Type B pancreatic cell (in vitro differentiated cells): Measurements from ENCODE around the gene FRMD4A. TPM values are rescaled to one million over a fixed set of nuclear protein-coding genes. Genes with fewer than 3 reads are reported as not detected.
A peak's percentile ranks its signal among the peaks of the same experiment; 100 is the strongest.

Experiments
- DNase-seq: peaks from one replicate; pipeline ENCODE4 v3.0.0; 2021; ENCODE audit warnings: mixed read lengths; ENCODE audit not compliant: unreplicated experiment; ENCODE audit errors: extremely low spot score
- H3K27ac Mint-ChIP-seq: 2 replicates; pipeline ENCODE4 v1.8.0; 2021; ENCODE audit warnings: mild to moderate bottlenecking, mixed read lengths
- H3K27me3 Mint-ChIP-seq: 2 replicates; pipeline ENCODE4 v1.8.0; 2021; ENCODE audit warnings: mixed read lengths
- H3K36me3 Mint-ChIP-seq: 2 replicates; pipeline ENCODE4 v1.8.0; 2021; ENCODE audit warnings: mixed read lengths
- H3K4me1 Mint-ChIP-seq: one replicate; pipeline ENCODE4 v1.8.0; 2021; ENCODE audit warnings: mixed read lengths; ENCODE audit not compliant: unreplicated experiment
- H3K4me3 Mint-ChIP-seq: 2 replicates; pipeline ENCODE4 v1.8.0; 2021; ENCODE audit warnings: mild to moderate bottlenecking, mixed read lengths
- H3K9me3 Mint-ChIP-seq: 2 replicates; pipeline ENCODE4 v1.8.0; 2021; ENCODE audit warnings: mixed read lengths
- total RNA-seq: library from RNA; stranded (reverse); gene quantifications from 2 replicates; pipeline ENCODE4 v1.2.1, GENCODE V29; 2021; ENCODE audit warnings: low replicate concordance
- TF ChIP-seq, protein P1 (sequence below): fragments of 200-600 bp; sonication (generic); conservative IDR thresholded peaks from 2 replicates; pipeline ENCODE4 v1.5.0; 2021; ENCODE audit warnings: antibody characterized with exemption, mild to moderate bottlenecking

The FRMD4A gene
- total RNA-seq, 1 donor from 2014 or later, result 88.9 TPM

DNA sequence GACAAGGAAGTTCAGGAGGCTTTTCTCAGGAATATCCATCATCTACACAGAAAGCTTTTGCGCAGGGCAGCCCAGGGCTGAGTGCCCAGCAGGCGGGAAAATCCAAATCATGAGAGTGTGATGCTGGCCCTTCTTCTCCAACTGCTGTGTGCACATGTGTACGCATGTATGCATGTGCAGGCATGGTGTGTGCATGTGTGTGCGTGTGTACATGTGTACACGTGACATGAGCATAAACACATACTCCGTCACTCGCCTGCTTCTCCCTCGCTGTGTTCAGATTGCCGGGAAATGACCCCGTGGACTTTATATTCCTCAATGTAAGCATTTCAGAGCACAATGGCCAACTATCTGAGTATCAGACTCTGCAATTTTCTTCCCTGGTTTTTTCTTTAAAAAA is 658.8 kb downstream of the FRMD4A start:
- H3K27ac Mint-ChIP-seq, result peak overlapping the region; percentile 42
- no peak for DNase-seq
- peak overlapping the region; percentile 73 for H3K4me3 Mint-ChIP-seq
- H3K27me3 Mint-ChIP-seq, result no peaks in the 10 kb centered on the region
- peaks cover 46% of the 10 kb centered on the region for H3K4me1 Mint-ChIP-seq
- H3K9me3 Mint-ChIP-seq, result no peaks in the 10 kb centered on the region
- peaks cover 50% of the 10 kb centered on the region for H3K36me3 Mint-ChIP-seq
- TF ChIP-seq, protein P1, sequence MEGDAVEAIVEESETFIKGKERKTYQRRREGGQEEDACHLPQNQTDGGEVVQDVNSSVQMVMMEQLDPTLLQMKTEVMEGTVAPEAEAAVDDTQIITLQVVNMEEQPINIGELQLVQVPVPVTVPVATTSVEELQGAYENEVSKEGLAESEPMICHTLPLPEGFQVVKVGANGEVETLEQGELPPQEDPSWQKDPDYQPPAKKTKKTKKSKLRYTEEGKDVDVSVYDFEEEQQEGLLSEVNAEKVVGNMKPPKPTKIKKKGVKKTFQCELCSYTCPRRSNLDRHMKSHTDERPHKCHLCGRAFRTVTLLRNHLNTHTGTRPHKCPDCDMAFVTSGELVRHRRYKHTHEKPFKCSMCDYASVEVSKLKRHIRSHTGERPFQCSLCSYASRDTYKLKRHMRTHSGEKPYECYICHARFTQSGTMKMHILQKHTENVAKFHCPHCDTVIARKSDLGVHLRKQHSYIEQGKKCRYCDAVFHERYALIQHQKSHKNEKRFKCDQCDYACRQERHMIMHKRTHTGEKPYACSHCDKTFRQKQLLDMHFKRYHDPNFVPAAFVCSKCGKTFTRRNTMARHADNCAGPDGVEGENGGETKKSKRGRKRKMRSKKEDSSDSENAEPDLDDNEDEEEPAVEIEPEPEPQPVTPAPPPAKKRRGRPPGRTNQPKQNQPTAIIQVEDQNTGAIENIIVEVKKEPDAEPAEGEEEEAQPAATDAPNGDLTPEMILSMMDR, result no peak

DNA sequence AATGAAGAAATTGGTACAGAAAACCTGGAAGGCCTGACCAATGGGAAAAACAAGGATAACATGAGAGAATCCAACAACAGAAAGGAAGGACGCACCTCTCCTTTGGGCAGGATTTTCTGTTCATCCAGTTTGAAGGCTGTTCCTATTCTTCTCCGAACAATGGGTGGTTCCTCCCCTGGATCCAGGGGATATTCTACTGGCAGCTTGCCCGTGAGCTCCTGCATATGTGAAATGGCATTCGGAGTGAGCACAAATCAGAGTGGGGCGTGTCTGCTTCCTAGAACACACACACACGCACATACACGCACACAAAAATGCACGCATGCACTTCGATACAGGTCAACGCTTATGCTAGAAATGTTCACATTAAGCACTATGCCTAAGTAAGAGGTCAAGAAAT is 660.4 kb downstream of the FRMD4A start:
- Mint-ChIP-seq H3K27me3 (no peaks in the 10 kb centered on the region), H3K4me1 (peaks cover 42% of the 10 kb centered on the region), H3K4me3 (no peak overlapping the region), H3K9me3 (no peaks in the 10 kb centered on the region), H3K27ac (no peak overlapping the region), H3K36me3 (peaks cover 50% of the 10 kb centered on the region)
- TF ChIP-seq, protein P1, result no peak
- DNase-seq, result no peak

DNA sequence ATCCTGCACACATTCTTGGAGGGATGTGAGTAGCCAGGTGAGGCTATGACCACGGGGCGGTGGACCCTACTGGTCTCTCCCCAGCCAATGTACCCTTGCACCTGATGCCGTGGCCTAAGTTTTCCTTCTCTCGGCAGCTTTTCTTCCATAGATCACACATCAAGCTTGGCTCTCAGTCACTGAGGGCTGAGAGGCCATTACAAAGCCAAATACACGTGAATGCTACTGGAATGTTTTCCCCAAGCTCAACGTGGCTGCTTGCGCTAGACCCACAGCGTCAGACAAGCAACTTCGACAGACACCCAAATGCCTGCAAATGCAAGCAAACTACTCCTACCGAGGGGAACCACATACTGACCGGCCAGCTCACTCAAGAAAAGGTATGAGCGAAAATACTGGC is 660.8 kb downstream of the FRMD4A start:
- peaks cover 52% of the 10 kb centered on the region for H3K36me3 Mint-ChIP-seq
- TF ChIP-seq, protein P1, result no peak
- H3K4me1 Mint-ChIP-seq, result peaks cover 42% of the 10 kb centered on the region
- no peaks in the 10 kb centered on the region for H3K27me3 Mint-ChIP-seq
- no peaks in the 10 kb centered on the region for H3K9me3 Mint-ChIP-seq
- H3K4me3 Mint-ChIP-seq, result no peak overlapping the region
- H3K27ac Mint-ChIP-seq, result peak overlapping the region; percentile 34
- no peak for DNase-seq

DNA sequence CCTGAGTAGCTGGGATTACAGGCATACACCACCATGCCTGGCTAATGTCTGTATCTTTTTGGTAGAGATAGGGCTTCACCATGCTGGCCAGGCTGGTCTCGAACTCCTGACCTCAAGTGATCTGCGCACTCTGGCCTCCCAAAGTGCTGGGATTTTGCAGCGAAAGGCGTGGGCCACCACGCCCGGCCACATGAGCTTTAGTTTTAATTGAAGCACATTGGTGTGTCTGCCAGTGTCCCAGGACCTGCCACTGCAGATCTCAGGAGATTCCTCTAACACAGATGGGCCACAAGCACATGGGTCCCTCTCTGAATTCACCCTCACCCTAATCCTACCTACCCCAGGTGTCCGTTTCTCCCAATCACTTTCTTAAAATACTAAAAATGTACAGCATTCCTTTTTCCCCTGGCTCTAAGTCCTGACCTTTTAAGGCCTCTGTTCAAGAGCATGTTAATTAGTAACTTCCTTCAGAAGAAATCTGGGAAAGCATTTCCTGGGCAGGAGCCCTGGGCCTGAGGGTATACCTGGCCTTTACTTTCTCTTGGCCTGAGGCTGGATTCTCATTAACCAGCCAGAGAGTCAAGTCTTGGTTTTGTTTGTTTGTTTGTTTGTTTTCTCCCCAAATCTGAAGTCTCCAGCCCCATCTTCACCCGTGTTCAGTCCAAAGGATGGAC is 661.4 kb downstream of the FRMD4A start:
- H3K27me3 Mint-ChIP-seq, result no peaks in the 10 kb centered on the region
- H3K4me3 Mint-ChIP-seq, result no peak overlapping the region
- DNase-seq, result no peak
- H3K36me3 Mint-ChIP-seq, result peaks cover 48% of the 10 kb centered on the region
- H3K4me1 Mint-ChIP-seq, result peaks cover 36% of the 10 kb centered on the region
- TF ChIP-seq, protein P1, result no peak
- no peaks in the 10 kb centered on the region for H3K9me3 Mint-ChIP-seq
- no peak overlapping the region for H3K27ac Mint-ChIP-seq

DNA sequence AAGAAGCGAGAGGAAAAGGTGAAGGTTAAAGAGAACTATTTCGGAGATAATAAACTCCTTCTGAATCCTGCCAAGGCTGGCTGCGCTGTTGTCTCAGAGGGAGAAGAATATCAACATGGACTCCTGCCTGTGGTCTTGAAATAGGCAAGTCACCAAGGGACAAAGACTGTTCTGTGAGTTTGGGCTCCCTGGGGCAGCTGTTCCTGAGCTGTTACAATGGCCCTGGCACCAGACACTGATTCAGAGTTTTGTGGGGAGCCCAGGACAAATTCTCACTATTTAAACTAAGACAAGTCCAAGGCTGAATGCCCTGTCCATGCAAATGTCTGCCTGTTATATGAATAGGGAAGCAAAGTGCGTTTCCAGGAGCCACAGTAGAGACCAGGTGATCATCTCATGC is 662.6 kb downstream of the FRMD4A start:
- no peak for DNase-seq
- Mint-ChIP-seq H3K9me3 (no peaks in the 10 kb centered on the region), H3K4me1 (peaks cover 32% of the 10 kb centered on the region), H3K27me3 (no peaks in the 10 kb centered on the region), H3K36me3 (peaks cover 56% of the 10 kb centered on the region), H3K27ac (no peak overlapping the region), H3K4me3 (no peak overlapping the region)
- TF ChIP-seq, protein P1, result no peak
